Body of pancreas (tissue), 4 donors: ENCODE results near the gene HOXB3.

Experiments used
- POLR2A ChIP-seq, 3 donors: fragments of 450-650 bp; IDR thresholded peaks; one replicate each; pipeline ENCODE4 v1.6.1; 2016; ENCODE audit warnings: antibody characterized with exemption in 3 of 3, mild to moderate bottlenecking in 2 of 3
- TF ChIP-seq, protein P1 (sequence below), 7 experiments: fragments of 450-650 bp in 4 of 7; fragments of 200-600 bp in 3 of 7; sonication (generic) in 3 of 7; IDR thresholded peaks; one replicate each; pipeline ENCODE4 v1.5.1; 2016 to 2019; ENCODE audit warnings: antibody characterized with exemption in 7 of 7

DNA sequence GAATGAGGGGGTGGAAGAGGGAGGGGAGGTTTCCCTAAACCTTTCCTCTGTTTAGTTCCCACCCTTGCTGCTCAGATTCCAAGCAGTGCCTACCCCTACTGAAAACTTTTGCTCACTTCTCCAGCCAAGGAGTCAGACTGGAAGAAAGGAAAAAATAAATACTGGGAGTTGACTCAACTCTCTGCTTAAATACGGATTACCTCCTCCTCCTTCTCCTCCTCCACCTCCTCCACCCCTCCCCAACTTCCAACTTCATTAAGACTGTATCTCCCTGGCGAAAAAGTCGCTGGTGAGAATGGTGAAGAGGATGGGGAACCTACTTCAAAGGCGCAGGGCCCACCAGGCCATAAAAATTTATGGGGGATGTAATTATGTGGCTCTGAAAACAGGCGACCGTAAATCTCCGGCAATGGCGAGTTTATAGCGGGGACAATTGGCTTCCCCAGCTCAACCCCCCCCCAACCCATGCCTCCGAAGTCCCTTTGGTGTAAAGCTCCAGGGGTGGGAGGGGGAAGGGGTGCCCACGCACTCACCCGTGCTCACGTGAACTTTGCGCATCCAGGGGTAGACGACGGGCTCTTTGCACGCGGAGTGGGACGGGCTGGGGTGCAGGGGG, 12.6 kb downstream of the HOXB3 start:
- TF ChIP-seq, protein P1, sequence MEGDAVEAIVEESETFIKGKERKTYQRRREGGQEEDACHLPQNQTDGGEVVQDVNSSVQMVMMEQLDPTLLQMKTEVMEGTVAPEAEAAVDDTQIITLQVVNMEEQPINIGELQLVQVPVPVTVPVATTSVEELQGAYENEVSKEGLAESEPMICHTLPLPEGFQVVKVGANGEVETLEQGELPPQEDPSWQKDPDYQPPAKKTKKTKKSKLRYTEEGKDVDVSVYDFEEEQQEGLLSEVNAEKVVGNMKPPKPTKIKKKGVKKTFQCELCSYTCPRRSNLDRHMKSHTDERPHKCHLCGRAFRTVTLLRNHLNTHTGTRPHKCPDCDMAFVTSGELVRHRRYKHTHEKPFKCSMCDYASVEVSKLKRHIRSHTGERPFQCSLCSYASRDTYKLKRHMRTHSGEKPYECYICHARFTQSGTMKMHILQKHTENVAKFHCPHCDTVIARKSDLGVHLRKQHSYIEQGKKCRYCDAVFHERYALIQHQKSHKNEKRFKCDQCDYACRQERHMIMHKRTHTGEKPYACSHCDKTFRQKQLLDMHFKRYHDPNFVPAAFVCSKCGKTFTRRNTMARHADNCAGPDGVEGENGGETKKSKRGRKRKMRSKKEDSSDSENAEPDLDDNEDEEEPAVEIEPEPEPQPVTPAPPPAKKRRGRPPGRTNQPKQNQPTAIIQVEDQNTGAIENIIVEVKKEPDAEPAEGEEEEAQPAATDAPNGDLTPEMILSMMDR (IDR thresholded peaks at IDR 0.05): no peak
- no peak for TF ChIP-seq POLR2A (IDR thresholded peaks at IDR 0.05)
